ENCODE data around the gene ITPKB.

ITPKB gene

DNA sequence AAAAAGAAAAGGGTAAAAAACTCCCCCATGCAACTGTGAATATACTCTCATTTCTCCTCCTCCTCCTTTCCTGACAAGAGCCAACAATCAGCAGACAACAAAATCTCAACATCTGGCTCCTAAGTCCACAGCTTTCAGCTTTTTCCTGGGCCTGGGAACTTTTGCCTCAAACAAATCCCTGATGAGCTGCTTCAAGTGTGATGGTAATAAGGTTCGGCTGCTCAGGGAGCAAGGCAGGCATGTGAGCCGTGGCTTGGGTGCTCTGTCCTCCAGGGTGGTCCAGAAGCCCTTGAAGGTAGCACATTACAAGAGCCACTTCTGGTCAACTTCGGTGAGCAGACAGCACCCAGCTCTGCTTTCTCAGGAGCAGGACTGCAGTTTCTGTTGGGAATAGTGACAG is 46.3 kb downstream of the ITPKB start:
- Histone ChIP-seq H3K4me3 (ENCODE audit: low read depth, low read length) (no peak overlapping the region), H3K27ac (no peak overlapping the region), H3K27me3 (ENCODE audit: insufficient read depth, low read depth, severe bottlenecking) (no peaks in the 10 kb centered on the region), H3K9me3 (ENCODE audit: severe bottlenecking) (no peaks in the 10 kb centered on the region), H3K36me3 (no peaks in the 10 kb centered on the region)
- TF ChIP-seq, protein P1, sequence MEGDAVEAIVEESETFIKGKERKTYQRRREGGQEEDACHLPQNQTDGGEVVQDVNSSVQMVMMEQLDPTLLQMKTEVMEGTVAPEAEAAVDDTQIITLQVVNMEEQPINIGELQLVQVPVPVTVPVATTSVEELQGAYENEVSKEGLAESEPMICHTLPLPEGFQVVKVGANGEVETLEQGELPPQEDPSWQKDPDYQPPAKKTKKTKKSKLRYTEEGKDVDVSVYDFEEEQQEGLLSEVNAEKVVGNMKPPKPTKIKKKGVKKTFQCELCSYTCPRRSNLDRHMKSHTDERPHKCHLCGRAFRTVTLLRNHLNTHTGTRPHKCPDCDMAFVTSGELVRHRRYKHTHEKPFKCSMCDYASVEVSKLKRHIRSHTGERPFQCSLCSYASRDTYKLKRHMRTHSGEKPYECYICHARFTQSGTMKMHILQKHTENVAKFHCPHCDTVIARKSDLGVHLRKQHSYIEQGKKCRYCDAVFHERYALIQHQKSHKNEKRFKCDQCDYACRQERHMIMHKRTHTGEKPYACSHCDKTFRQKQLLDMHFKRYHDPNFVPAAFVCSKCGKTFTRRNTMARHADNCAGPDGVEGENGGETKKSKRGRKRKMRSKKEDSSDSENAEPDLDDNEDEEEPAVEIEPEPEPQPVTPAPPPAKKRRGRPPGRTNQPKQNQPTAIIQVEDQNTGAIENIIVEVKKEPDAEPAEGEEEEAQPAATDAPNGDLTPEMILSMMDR (IDR thresholded peaks at IDR 0.05; ENCODE audit: low read depth, low read length), result no peak
- DNase-seq, result no peak

- no peaks in the 10 kb centered on the region for H3K9me3 ChIP-seq (ENCODE audit: severe bottlenecking)
- DNase-seq, result no peak
- H3K36me3 ChIP-seq, result no peaks in the 10 kb centered on the region
- no peak overlapping the region for H3K4me3 ChIP-seq (ENCODE audit: low read depth, low read length)
- no peak overlapping the region for H3K27ac ChIP-seq
- no peaks in the 10 kb centered on the region for H3K27me3 ChIP-seq (ENCODE audit: insufficient read depth, low read depth, severe bottlenecking)
- TF ChIP-seq, protein P1 (IDR thresholded peaks at IDR 0.05; ENCODE audit: low read depth, low read length), result no peak
Observed at GRCh38 chr1:226692051-226692792, 46.9 kb downstream of the ITPKB start.

GRCh38 chr1:226691247-226691646 is 47.8 kb downstream of the ITPKB start:
- Histone ChIP-seq H3K27ac (no peak overlapping the region), H3K9me3 (ENCODE audit: severe bottlenecking) (no peaks in the 10 kb centered on the region), H3K36me3 (no peaks in the 10 kb centered on the region), H3K27me3 (ENCODE audit: insufficient read depth, low read depth, severe bottlenecking) (no peaks in the 10 kb centered on the region), H3K4me3 (ENCODE audit: low read depth, low read length) (no peak overlapping the region)
- DNase-seq, result no peak
- TF ChIP-seq, protein P1 (IDR thresholded peaks at IDR 0.05; ENCODE audit: low read depth, low read length), result no peak

GRCh38 chr1:226690460-226690982 is 48.6 kb downstream of the ITPKB start:
- Histone ChIP-seq H3K27ac (no peak overlapping the region), H3K27me3 (ENCODE audit: insufficient read depth, low read depth, severe bottlenecking) (no peaks in the 10 kb centered on the region), H3K9me3 (ENCODE audit: severe bottlenecking) (no peaks in the 10 kb centered on the region), H3K4me3 (ENCODE audit: low read depth, low read length) (no peak overlapping the region), H3K36me3 (no peaks in the 10 kb centered on the region)
- TF ChIP-seq, protein P1 (IDR thresholded peaks at IDR 0.05; ENCODE audit: low read depth, low read length), result no peak
- DNase-seq, result no peak

- TF ChIP-seq, protein P1 (IDR thresholded peaks at IDR 0.05; ENCODE audit: low read depth, low read length), result no peak
- Histone ChIP-seq H3K36me3 (no peaks in the 10 kb centered on the region), H3K4me3 (ENCODE audit: low read depth, low read length) (no peak overlapping the region), H3K27me3 (ENCODE audit: insufficient read depth, low read depth, severe bottlenecking) (no peaks in the 10 kb centered on the region), H3K27ac (no peak overlapping the region), H3K9me3 (ENCODE audit: severe bottlenecking) (no peaks in the 10 kb centered on the region)
- DNase-seq, result no peak
Observed at GRCh38 chr1:226688808-226689207, 50.3 kb downstream of the ITPKB start.

Data from WERI-Rb-1 (cell line).